WTC11 (cell line): ENCODE measurements around the gene PSMD13. TPM values are rescaled to one million over a fixed set of nuclear protein-coding genes. Genes with fewer than 3 reads are reported as not detected.

Experiments
- ATAC-seq: fragments of 200-7000 bp; cut with Tn5 transposase; 2 replicates; pipeline ENCODE4 v1.10.0; 2021; ENCODE audit warnings: mild to moderate bottlenecking, moderate library complexity
- CTCF ChIA-PET: fragments of 300-600 bp; sonication (Branson Sonifier 250); formaldehyde crosslinking; loops from one replicate; lab custom pipeline; 2021; ENCODE audit warnings: antibody characterized with exemption; lab: Charles Lee
- POLR2A ChIA-PET: fragments of 350-600 bp; sonication (Branson Sonifier 250); formaldehyde crosslinking; loops from one replicate; lab custom pipeline; 2021; ENCODE audit warnings: antibody characterized with exemption; lab: Charles Lee
- DNase-seq: peaks from one replicate; pipeline ENCODE4 v3.0.0; 2021; ENCODE audit warnings: low spot score
- H3K27ac Mint-ChIP-seq: 2 replicates; pipeline ENCODE4 v1.8.0; 2021; ENCODE audit warnings: mixed read lengths
- H3K27me3 Mint-ChIP-seq: 2 replicates; pipeline ENCODE4 v1.8.0; 2021; ENCODE audit warnings: low read depth, mild to moderate bottlenecking, moderate library complexity, mixed read lengths
- H3K36me3 Mint-ChIP-seq: 2 replicates; pipeline ENCODE4 v1.8.0; 2021; ENCODE audit warnings: mixed read lengths
- H3K4me1 Mint-ChIP-seq: 2 replicates; pipeline ENCODE4 v1.8.0; 2022; ENCODE audit warnings: mixed read lengths
- H3K4me3 Mint-ChIP-seq: 2 replicates; pipeline ENCODE4 v1.8.0; 2021; ENCODE audit warnings: mild to moderate bottlenecking, moderate library complexity, mixed read lengths
- H3K9me3 Mint-ChIP-seq: 2 replicates; pipeline ENCODE4 v1.8.0; 2021; ENCODE audit warnings: mixed read lengths
- ATF1 ChIP-seq: sonication (generic); formaldehyde crosslinking; IDR thresholded peaks from 2 replicates; pipeline ENCODE4 v1.8.1; 2023; ENCODE audit warnings: mild to moderate bottlenecking, moderate library complexity, missing genetic modification reagents
- E2F4 ChIP-seq: sonication (generic); formaldehyde crosslinking; IDR thresholded peaks from 2 replicates; pipeline ENCODE4 v1.8.1; 2022; ENCODE audit warnings: low read depth, mild to moderate bottlenecking, moderate library complexity, missing genetic modification reagents, borderline replicate concordance
- HMGA2 ChIP-seq: fragments of 250-450 bp; sonication (Bioruptor Pico); IDR thresholded peaks from 2 replicates; pipeline ENCODE4 v1.4.0; 2021; ENCODE audit warnings: mild to moderate bottlenecking, moderate library complexity
- KAT7 ChIP-seq: sonication (generic); formaldehyde crosslinking; IDR thresholded peaks from 2 replicates; pipeline ENCODE4 v1.8.1; 2023; ENCODE audit warnings: missing genetic modification reagents, mild to moderate bottlenecking, borderline replicate concordance
- MLX ChIP-seq: sonication (generic); formaldehyde crosslinking; IDR thresholded peaks from 2 replicates; pipeline ENCODE4 v1.8.1; 2023; ENCODE audit warnings: mild to moderate bottlenecking, missing genetic modification reagents, moderate library complexity
- NFE2L1 ChIP-seq: sonication (generic); formaldehyde crosslinking; IDR thresholded peaks from 2 replicates; pipeline ENCODE4 v1.8.1; 2023; ENCODE audit warnings: missing genetic modification reagents
- NFYB ChIP-seq: sonication (generic); formaldehyde crosslinking; conservative IDR thresholded peaks from 2 replicates; pipeline ENCODE4 v1.8.0; 2022; ENCODE audit warnings: low read depth, missing genetic modification reagents
- NR1H2 ChIP-seq: sonication (generic); formaldehyde crosslinking; IDR thresholded peaks from 2 replicates; pipeline ENCODE4 v1.9.0; 2021; ENCODE audit warnings: mild to moderate bottlenecking, moderate library complexity, missing genetic modification reagents
- NR2C2 ChIP-seq: sonication (generic); formaldehyde crosslinking; IDR thresholded peaks from 2 replicates; pipeline ENCODE4 v1.8.0; 2022; ENCODE audit warnings: mild to moderate bottlenecking, missing genetic modification reagents
- TCF7 ChIP-seq: sonication (generic); formaldehyde crosslinking; IDR thresholded peaks from 2 replicates; pipeline ENCODE4 v1.8.0; 2022; ENCODE audit warnings: mild to moderate bottlenecking, low read depth, missing genetic modification reagents, moderate library complexity
- TP53 ChIP-seq: sonication (generic); formaldehyde crosslinking; IDR thresholded peaks from 2 replicates; pipeline ENCODE4 v1.8.1; 2023; ENCODE audit warnings: mild to moderate bottlenecking, missing genetic modification reagents
- USF1 ChIP-seq: sonication (generic); formaldehyde crosslinking; IDR thresholded peaks from 2 replicates; pipeline ENCODE4 v1.8.0; 2022; ENCODE audit warnings: mild to moderate bottlenecking, missing genetic modification reagents
- ZNF219 ChIP-seq: sonication (generic); formaldehyde crosslinking; IDR thresholded peaks from 2 replicates; pipeline ENCODE4 v1.8.0; 2023; ENCODE audit warnings: missing genetic modification reagents, mild to moderate bottlenecking, borderline replicate concordance
- ZNF232 ChIP-seq: sonication (generic); formaldehyde crosslinking; IDR thresholded peaks from 2 replicates; pipeline ENCODE4 v1.8.0; 2022; ENCODE audit warnings: mild to moderate bottlenecking, missing genetic modification reagents
- ZNF281 ChIP-seq: sonication (generic); formaldehyde crosslinking; IDR thresholded peaks from 2 replicates; pipeline ENCODE4 v1.8.0; 2023; ENCODE audit warnings: mild to moderate bottlenecking, missing genetic modification reagents
- ZNF317 ChIP-seq: sonication (generic); formaldehyde crosslinking; IDR thresholded peaks from 2 replicates; pipeline ENCODE4 v1.8.1; 2023; ENCODE audit warnings: low read depth, mild to moderate bottlenecking, moderate library complexity, missing genetic modification reagents, borderline replicate concordance
- ZNF671 ChIP-seq: fragments of 250-450 bp; sonication (Bioruptor Pico); IDR thresholded peaks from 2 replicates; pipeline ENCODE4 v1.8.0; 2021; ENCODE audit warnings: mild to moderate bottlenecking
- total RNA-seq: library from RNA; stranded (reverse); gene quantifications from 3 replicates; pipeline ENCODE4 v1.2.3, GENCODE V29; 2021

PSMD13 gene
- total RNA-seq, 1 experiment from 2014 or later, result 148 TPM

GRCh38 chr11:279040-279965 is 42.5 kb downstream of the PSMD13 start:
- peaks cover 50% of the 10 kb centered on the region for H3K27me3 Mint-ChIP-seq
- DNase-seq (no peak), ATAC-seq (0 out of 2 replicates have a peak, but pooled peaks have one; percentile 10)
- H3K36me3 Mint-ChIP-seq, result no peaks in the 10 kb centered on the region
- TF ChIP-seq ZNF671 (CRISPR knock-in tag) (no peak), ATF1 (CRISPR knock-in tag) (no peak), NFYB (CRISPR knock-in tag) (no peak), HMGA2 (CRISPR knock-in tag) (no peak), E2F4 (no peak), NFE2L1 (CRISPR knock-in tag) (no peak), MLX (CRISPR knock-in tag) (no peak), TP53 (no peak), KAT7 (no peak), ZNF317 (CRISPR knock-in tag) (no peak), ZNF219 (CRISPR knock-in tag) (no peak), ZNF232 (CRISPR knock-in tag) (no peak), USF1 (CRISPR knock-in tag) (no peak), NR1H2 (no peak)
- peaks cover 9% of the 10 kb centered on the region for H3K9me3 Mint-ChIP-seq
- POLR2A ChIA-PET, result interaction anchor here (1.2 kb wide), 1 partner anchor 169 kb away, joined by 3 read pairs; no protein-coding TSS in a partner anchor
- H3K4me1 Mint-ChIP-seq, result peaks cover 37% of the 10 kb centered on the region
- CTCF ChIA-PET, result interaction anchor here (1.0 to 5.8 kb wide), 7 partner anchors 11 to 111 kb away, joined by 3 to 53 read pairs (median 4); no protein-coding TSS in a partner anchor
- H3K4me3 Mint-ChIP-seq, result peak overlapping the region; percentile 52; the same call in 1 of the 2 replicates
- no peak overlapping the region for H3K27ac Mint-ChIP-seq

GRCh38 chr11:279966-280705 is 43.4 kb downstream of the PSMD13 start:
- Mint-ChIP-seq H3K9me3 (peaks cover 9% of the 10 kb centered on the region), H3K4me3 (peak overlapping the region; percentile 40; the same call in 1 of the 2 replicates), H3K27ac (no peak overlapping the region), H3K36me3 (no peaks in the 10 kb centered on the region), H3K27me3 (peaks cover 50% of the 10 kb centered on the region)
- ChIA-PET CTCF (interaction anchor here (1.0 to 5.8 kb wide), 6 partner anchors 10 to 83 kb away, joined by 3 to 53 read pairs (median 4); no protein-coding TSS in a partner anchor), POLR2A (interaction anchor here (0.6 to 1.2 kb wide), 2 partner anchors 36 to 168 kb away, joined by 3 read pairs; no protein-coding TSS in a partner anchor)
- DNase-seq, result peak; percentile 46
- TF ChIP-seq E2F4, result no peak
- TF ChIP-seq ZNF281 (CRISPR knock-in tag), result no peak
- 0 out of 2 replicates have a peak, but pooled peaks have one; percentile 49 for TF ChIP-seq TCF7 (CRISPR knock-in tag)
- no peak for TF ChIP-seq NR2C2 (CRISPR knock-in tag)
- TF ChIP-seq, all 79 proteins: peak for 1
- H3K4me1 Mint-ChIP-seq, result peaks cover 35% of the 10 kb centered on the region
- peak; percentile 26 for ATAC-seq
